ENCODE results near the gene CDH26.

DNA sequence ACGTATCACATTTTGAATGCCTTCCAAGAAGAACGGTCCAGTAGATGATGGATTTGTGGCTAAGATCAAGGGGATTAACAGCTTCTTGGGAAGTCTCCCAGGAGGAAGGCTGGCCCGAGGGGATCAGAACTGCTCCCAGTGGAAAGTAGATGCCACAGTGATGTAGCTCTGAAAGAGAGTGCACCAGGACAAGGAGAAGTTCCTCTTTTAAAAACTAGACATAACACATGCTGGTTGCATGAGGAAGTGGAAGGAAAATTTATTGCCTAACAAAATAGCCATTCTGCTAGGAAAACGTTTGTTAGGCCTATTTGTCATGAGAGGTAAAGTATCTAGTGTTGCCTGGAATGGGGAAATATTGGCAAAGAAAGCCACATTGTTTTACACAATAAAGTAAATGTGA, 87.8 kb downstream of the CDH26 start:
- TF ChIP-seq GATA2 (IDR thresholded peaks at IDR 0.05; ENCODE audit: low read depth, low read length), result no peak
- no peak for TF ChIP-seq GATA3 (IDR thresholded peaks at IDR 0.05; ENCODE audit: low read depth, low read length)

Measured in SH-SY5Y (cell line).